HepG2 (cell line): Measurements from ENCODE around the gene CD1B.

ENCODE experiments used
- ARNT2 ChIP-seq: sonication (generic); formaldehyde crosslinking; IDR thresholded peaks from 2 replicates; pipeline ENCODE4 v1.8.0; 2022; ENCODE audit warnings: mild to moderate bottlenecking, low read depth, missing genetic modification reagents, moderate library complexity
- DNMT1 ChIP-seq: sonication (generic); formaldehyde crosslinking; IDR thresholded peaks from 2 replicates; pipeline ENCODE4 v1.5.1; 2020; ENCODE audit warnings: mild to moderate bottlenecking, missing genetic modification reagents
- EHMT2 ChIP-seq: fragments of 200-600 bp; sonication (generic); IDR thresholded peaks from 2 replicates; pipeline ENCODE4 v1.7.0; 2017; ENCODE audit warnings: antibody characterized with exemption, low read depth, low read length, borderline replicate concordance
- EP300 ChIP-seq, 3 experiments: sonication (generic) in 1 of 3; formaldehyde crosslinking in 1 of 3; IDR thresholded peaks; 2 replicates each; pipeline versions ENCODE4 v1.5.1 to v1.6.1; 2011 to 2020; ENCODE audit warnings: low read depth in 2 of 3, low read length in 2 of 3, borderline replicate concordance in 1 of 3, improper control_type of control experiment in 1 of 3, mild to moderate bottlenecking in 1 of 3, missing genetic modification reagents in 1 of 3, moderate library complexity in 1 of 3
- MAZ ChIP-seq, 2 experiments: sonication (generic) in 1 of 2; formaldehyde crosslinking in 1 of 2; IDR thresholded peaks; 2 replicates each; pipeline versions ENCODE4 v1.5.0 to v1.6.1; 2012 to 2020; ENCODE audit warnings: low read depth in 2 of 2, mild to moderate bottlenecking in 2 of 2, borderline replicate concordance in 1 of 2, improper control_type of control experiment in 1 of 2, low read length in 1 of 2, missing genetic modification reagents in 1 of 2, moderate library complexity in 1 of 2
- MXI1 ChIP-seq: IDR thresholded peaks from 3 replicates; pipeline ENCODE4 v1.6.1; 2012; ENCODE audit warnings: low read depth, low read length, inconsistent platforms, borderline replicate concordance
- NAIF1 ChIP-seq: sonication (generic); formaldehyde crosslinking; IDR thresholded peaks from 2 replicates; pipeline ENCODE4 v1.5.0; 2020; ENCODE audit warnings: mild to moderate bottlenecking, missing genetic modification reagents, borderline replicate concordance
- POGZ ChIP-seq: sonication (generic); formaldehyde crosslinking; IDR thresholded peaks from 2 replicates; pipeline ENCODE4 v1.4.0; 2020; ENCODE audit warnings: mild to moderate bottlenecking, missing genetic modification reagents
- POLR2AphosphoS5 ChIP-seq: IDR thresholded peaks from 2 replicates; pipeline ENCODE4 v1.6.1; 2012; ENCODE audit warnings: low read depth, low read length
- SRSF9 ChIP-seq: fragments of 200-400 bp; formaldehyde crosslinking; IDR thresholded peaks from 2 replicates; pipeline ENCODE4 v1.6.1; 2018; ENCODE audit warnings: borderline replicate concordance, mild to moderate bottlenecking, low read depth, low read length; ENCODE audit not compliant: insufficient read depth, poor library complexity, severe bottlenecking
- ZNF775 ChIP-seq: sonication (generic); formaldehyde crosslinking; IDR thresholded peaks from 2 replicates; pipeline ENCODE4 v1.4.0; 2020; ENCODE audit warnings: missing genetic modification reagents, mild to moderate bottlenecking, moderate library complexity, borderline replicate concordance
- ZNF850 ChIP-seq: sonication (generic); formaldehyde crosslinking; conservative IDR thresholded peaks from 2 replicates; pipeline ENCODE4 v1.9.0; 2021; ENCODE audit warnings: mild to moderate bottlenecking, missing genetic modification reagents
- TF ChIP-seq, protein P1 (sequence below): IDR thresholded peaks from 2 replicates; pipeline ENCODE4 v1.6.1; 2016; ENCODE audit warnings: low read depth, missing genetic modification reagents, missing compliant biosample characterization

GRCh38 chr1:158286941-158287346 is 44.4 kb downstream of the CD1B start:
- TF ChIP-seq ZNF775 (CRISPR knock-in tag) (no peak), POLR2AphosphoS5 (no peak), ARNT2 (CRISPR knock-in tag) (no peak), SRSF9 (no peak), EHMT2 (no peak), POGZ (CRISPR knock-in tag) (no peak), DNMT1 (no peak), MXI1 (no peak), NAIF1 (no peak), ZNF850 (no peak), EP300 (IDR thresholded peaks at IDR 0.05; ENCODE audit: low read depth in 2 of 2, low read length in 2 of 2) (no peak), EP300 (CRISPR knock-in tag; IDR thresholded peaks at IDR 0.05; ENCODE audit: borderline replicate concordance) (no peak), MAZ (IDR thresholded peaks at IDR 0.05; ENCODE audit: borderline replicate concordance, low read depth, low read length) (no peak), MAZ (CRISPR knock-in tag; IDR thresholded peaks at IDR 0.05; ENCODE audit: low read depth) (no peak)
- TF ChIP-seq, protein P1, sequence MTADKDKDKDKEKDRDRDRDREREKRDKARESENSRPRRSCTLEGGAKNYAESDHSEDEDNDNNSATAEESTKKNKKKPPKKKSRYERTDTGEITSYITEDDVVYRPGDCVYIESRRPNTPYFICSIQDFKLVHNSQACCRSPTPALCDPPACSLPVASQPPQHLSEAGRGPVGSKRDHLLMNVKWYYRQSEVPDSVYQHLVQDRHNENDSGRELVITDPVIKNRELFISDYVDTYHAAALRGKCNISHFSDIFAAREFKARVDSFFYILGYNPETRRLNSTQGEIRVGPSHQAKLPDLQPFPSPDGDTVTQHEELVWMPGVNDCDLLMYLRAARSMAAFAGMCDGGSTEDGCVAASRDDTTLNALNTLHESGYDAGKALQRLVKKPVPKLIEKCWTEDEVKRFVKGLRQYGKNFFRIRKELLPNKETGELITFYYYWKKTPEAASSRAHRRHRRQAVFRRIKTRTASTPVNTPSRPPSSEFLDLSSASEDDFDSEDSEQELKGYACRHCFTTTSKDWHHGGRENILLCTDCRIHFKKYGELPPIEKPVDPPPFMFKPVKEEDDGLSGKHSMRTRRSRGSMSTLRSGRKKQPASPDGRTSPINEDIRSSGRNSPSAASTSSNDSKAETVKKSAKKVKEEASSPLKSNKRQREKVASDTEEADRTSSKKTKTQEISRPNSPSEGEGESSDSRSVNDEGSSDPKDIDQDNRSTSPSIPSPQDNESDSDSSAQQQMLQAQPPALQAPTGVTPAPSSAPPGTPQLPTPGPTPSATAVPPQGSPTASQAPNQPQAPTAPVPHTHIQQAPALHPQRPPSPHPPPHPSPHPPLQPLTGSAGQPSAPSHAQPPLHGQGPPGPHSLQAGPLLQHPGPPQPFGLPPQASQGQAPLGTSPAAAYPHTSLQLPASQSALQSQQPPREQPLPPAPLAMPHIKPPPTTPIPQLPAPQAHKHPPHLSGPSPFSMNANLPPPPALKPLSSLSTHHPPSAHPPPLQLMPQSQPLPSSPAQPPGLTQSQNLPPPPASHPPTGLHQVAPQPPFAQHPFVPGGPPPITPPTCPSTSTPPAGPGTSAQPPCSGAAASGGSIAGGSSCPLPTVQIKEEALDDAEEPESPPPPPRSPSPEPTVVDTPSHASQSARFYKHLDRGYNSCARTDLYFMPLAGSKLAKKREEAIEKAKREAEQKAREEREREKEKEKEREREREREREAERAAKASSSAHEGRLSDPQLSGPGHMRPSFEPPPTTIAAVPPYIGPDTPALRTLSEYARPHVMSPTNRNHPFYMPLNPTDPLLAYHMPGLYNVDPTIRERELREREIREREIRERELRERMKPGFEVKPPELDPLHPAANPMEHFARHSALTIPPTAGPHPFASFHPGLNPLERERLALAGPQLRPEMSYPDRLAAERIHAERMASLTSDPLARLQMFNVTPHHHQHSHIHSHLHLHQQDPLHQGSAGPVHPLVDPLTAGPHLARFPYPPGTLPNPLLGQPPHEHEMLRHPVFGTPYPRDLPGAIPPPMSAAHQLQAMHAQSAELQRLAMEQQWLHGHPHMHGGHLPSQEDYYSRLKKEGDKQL (CRISPR knock-in tag): no peak
